Body of pancreas (tissue), 4 donors: ENCODE results near the gene MAD1L1.

ENCODE experiments used
- CTCF ChIP-seq, 7 experiments: fragments of 450-650 bp in 4 of 7; fragments of 200-600 bp in 3 of 7; sonication (generic) in 3 of 7; IDR thresholded peaks; one replicate each; pipeline ENCODE4 v1.5.1; 2016 to 2019; ENCODE audit warnings: antibody characterized with exemption in 7 of 7
- POLR2A ChIP-seq, 3 donors: fragments of 450-650 bp; IDR thresholded peaks; one replicate each; pipeline ENCODE4 v1.6.1; 2016; ENCODE audit warnings: antibody characterized with exemption in 3 of 3, mild to moderate bottlenecking in 2 of 3

- TF ChIP-seq CTCF (IDR thresholded peaks at IDR 0.05) (no peak), POLR2A (IDR thresholded peaks at IDR 0.05) (no peak)
Observed at GRCh38 chr7:2116989-2117591, 115.7 kb downstream of the MAD1L1 start.
